LNCAP (cell line): Measurements from ENCODE around the gene SIX1.

Source experiments
- CTCF ChIP-seq: fragments of 450-650 bp; IDR thresholded peaks from 2 replicates; pipeline ENCODE4 v1.5.1; 2017; ENCODE audit warnings: mild to moderate bottlenecking

The SIX1 gene

GRCh38 chr14:60643463-60644314, 5.6 kb downstream of the SIX1 start:
- TF ChIP-seq CTCF: no peak

GRCh38 chr14:60643141-60643462, 6.2 kb downstream of the SIX1 start:
- no peak for TF ChIP-seq CTCF

- TF ChIP-seq CTCF: no peak
Observed at GRCh38 chr14:60642270-60643140, 6.8 kb downstream of the SIX1 start.

- TF ChIP-seq CTCF: no peak
Observed at GRCh38 chr14:60641742-60642269, 7.5 kb downstream of the SIX1 start.

GRCh38 chr14:60640859-60641741, 8.2 kb downstream of the SIX1 start:
- no peak for TF ChIP-seq CTCF

- no peak for TF ChIP-seq CTCF
Observed at GRCh38 chr14:60639674-60640073, 9.6 kb downstream of the SIX1 start.
